Measurements from ENCODE around the gene MS4A4A. TPM values are rescaled to one million over a fixed set of nuclear protein-coding genes. Genes with fewer than 3 reads are reported as not detected.

The MS4A4A gene
- total and polyA plus RNA-seq, 2 of the 4 experiments (the other 2 are of a cell fraction), result not detected

DNA sequence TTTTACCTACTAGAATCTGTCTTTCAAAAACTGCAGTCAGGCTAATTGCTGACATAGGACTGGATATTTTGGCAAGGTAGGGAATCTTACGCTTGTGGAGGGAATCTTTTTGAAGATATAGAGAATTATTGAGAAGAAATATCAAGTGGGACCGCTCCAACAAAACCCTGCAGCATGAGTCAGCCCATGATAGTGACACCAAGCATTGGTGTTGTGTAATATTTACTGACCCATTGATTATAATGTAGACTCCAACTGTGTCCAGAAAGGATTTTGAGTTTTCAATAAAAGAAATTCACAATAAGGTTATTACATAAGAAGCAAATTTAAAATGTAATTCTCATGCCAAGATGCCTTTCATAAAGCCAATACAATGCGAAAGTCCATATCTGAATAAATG is 20.7 kb downstream of the MS4A4A start:
- Histone ChIP-seq H3K4me1 (ENCODE audit: control insufficient read depth, insufficient read depth, low read length) (no peaks in the 10 kb centered on the region), H3K4me3 (ENCODE audit: insufficient read depth, low read depth, low read length) (no peak overlapping the region), H4K91ac (ENCODE audit: insufficient read depth, low read depth, low read length) (no peak overlapping the region), H3K9me1 (ENCODE audit: insufficient read depth, low read length) (no peaks in the 10 kb centered on the region), H3K56ac (ENCODE audit: extremely low read depth, insufficient read depth, low read length) (no peak overlapping the region), H3K36me3 (ENCODE audit: control insufficient read depth, insufficient read depth, low read length) (no peaks in the 10 kb centered on the region), H3K27me3 (ENCODE audit: control insufficient read depth, insufficient read depth, low read length) (no peaks in the 10 kb centered on the region), H3K4ac (ENCODE audit: low read depth, low read length) (no peak overlapping the region), H3K18ac (ENCODE audit: low read depth, low read length) (no peak overlapping the region), H2AK5ac (ENCODE audit: low read depth, low read length) (no peak overlapping the region), H2BK5ac (ENCODE audit: low read depth, low read length, poor library complexity, severe bottlenecking) (no peak overlapping the region), H4K8ac (ENCODE audit: low read depth in 2 of 2, low read length in 2 of 2) (no peak overlapping the region), H3K23ac (ENCODE audit: low read depth, low read length) (no peak overlapping the region), H4K20me1 (ENCODE audit: insufficient read depth, low read length) (no peaks in the 10 kb centered on the region), H3K27ac (ENCODE audit: insufficient read depth, low read length) (no peak overlapping the region), H2AFZ (replicated peaks; ENCODE audit: low read length, poor library complexity) (no peak overlapping the region), H3K14ac (replicated peaks; ENCODE audit: low read depth, low read length) (no peak overlapping the region), H3K9ac (ENCODE audit: low read depth, low read length) (no peak overlapping the region), H2BK20ac (ENCODE audit: low read depth, low read length) (no peak overlapping the region), H2BK120ac (ENCODE audit: low read depth, low read length) (no peak overlapping the region), H3K9me3 (ENCODE audit: control insufficient read depth, insufficient read depth, low read length) (0 out of 2 replicates have a peak, but pooled peaks cover 2% of the 10 kb centered on the region), H3K4me2 (ENCODE audit: low read depth, low read length) (no peak overlapping the region), H4K5ac (ENCODE audit: low read depth, low read length) (no peak overlapping the region), H2AK9ac (replicated peaks; ENCODE audit: low read depth, low read length, poor library complexity) (no peak overlapping the region), H2BK15ac (ENCODE audit: low read depth, low read length) (no peak overlapping the region), H3K79me1 (ENCODE audit: low read depth in 1 of 2, low read length in 2 of 2) (no peaks in the 10 kb centered on the region)
- intact Hi-C loops (cut with micrococcal nuclease), result no loop called here
- ChIA-PET CTCF (no interaction called here), POLR2A (ENCODE audit: unreplicated experiment) (no interaction called here)
- 33% methylated on average over 1 of the region's 3 CpGs; no CpG with 5 or more reads in 1 of the 2 experiments for WGBS, 2 experiments (ENCODE audit: extremely low coverage in 2 of 2, insufficient read length in 1 of 2)
- DNase-seq (no peak), ATAC-seq (ENCODE audit: low read depth) (no peak)
- no peak for TF ChIP-seq CHD1 (IDR thresholded peaks at IDR 0.05; ENCODE audit: low read depth, low read length)
- TF ChIP-seq RCOR1 (IDR thresholded peaks at IDR 0.05; ENCODE audit: insufficient replicate concordance, low read length), result no peak
- TF ChIP-seq BHLHE40 (IDR thresholded peaks at IDR 0.05; ENCODE audit: low read depth, low read length), result no peak
- no peak for TF ChIP-seq MXI1 (IDR thresholded peaks at IDR 0.05; ENCODE audit: borderline replicate concordance, low read depth, low read length)
- TF ChIP-seq, protein P1, sequence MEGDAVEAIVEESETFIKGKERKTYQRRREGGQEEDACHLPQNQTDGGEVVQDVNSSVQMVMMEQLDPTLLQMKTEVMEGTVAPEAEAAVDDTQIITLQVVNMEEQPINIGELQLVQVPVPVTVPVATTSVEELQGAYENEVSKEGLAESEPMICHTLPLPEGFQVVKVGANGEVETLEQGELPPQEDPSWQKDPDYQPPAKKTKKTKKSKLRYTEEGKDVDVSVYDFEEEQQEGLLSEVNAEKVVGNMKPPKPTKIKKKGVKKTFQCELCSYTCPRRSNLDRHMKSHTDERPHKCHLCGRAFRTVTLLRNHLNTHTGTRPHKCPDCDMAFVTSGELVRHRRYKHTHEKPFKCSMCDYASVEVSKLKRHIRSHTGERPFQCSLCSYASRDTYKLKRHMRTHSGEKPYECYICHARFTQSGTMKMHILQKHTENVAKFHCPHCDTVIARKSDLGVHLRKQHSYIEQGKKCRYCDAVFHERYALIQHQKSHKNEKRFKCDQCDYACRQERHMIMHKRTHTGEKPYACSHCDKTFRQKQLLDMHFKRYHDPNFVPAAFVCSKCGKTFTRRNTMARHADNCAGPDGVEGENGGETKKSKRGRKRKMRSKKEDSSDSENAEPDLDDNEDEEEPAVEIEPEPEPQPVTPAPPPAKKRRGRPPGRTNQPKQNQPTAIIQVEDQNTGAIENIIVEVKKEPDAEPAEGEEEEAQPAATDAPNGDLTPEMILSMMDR (conservative IDR thresholded peaks at IDR 0.05; ENCODE audit: low read depth, low read length), result no peak
- TF ChIP-seq SMC3 (IDR thresholded peaks at IDR 0.05; ENCODE audit: low read depth, low read length), result no peak
- TF ChIP-seq, protein P2, sequence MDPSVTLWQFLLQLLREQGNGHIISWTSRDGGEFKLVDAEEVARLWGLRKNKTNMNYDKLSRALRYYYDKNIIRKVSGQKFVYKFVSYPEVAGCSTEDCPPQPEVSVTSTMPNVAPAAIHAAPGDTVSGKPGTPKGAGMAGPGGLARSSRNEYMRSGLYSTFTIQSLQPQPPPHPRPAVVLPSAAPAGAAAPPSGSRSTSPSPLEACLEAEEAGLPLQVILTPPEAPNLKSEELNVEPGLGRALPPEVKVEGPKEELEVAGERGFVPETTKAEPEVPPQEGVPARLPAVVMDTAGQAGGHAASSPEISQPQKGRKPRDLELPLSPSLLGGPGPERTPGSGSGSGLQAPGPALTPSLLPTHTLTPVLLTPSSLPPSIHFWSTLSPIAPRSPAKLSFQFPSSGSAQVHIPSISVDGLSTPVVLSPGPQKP (IDR thresholded peaks at IDR 0.05; ENCODE audit: borderline replicate concordance, low read depth, low read length), result no peak
- TF ChIP-seq CEBPB (IDR thresholded peaks at IDR 0.05; ENCODE audit: low read depth, low read length), result no peak
- TF ChIP-seq MAFK (IDR thresholded peaks at IDR 0.05; ENCODE audit: low read depth, low read length), result no peak
- no peak for TF ChIP-seq RAD21 (IDR thresholded peaks at IDR 0.05; ENCODE audit: low read length)
- TF ChIP-seq POLR2A (IDR thresholded peaks at IDR 0.05; ENCODE audit: low read depth, low read length), result no peak
- TF ChIP-seq MAZ (IDR thresholded peaks at IDR 0.05; ENCODE audit: borderline replicate concordance, low read depth, low read length), result no peak
- TF ChIP-seq, protein P3, sequence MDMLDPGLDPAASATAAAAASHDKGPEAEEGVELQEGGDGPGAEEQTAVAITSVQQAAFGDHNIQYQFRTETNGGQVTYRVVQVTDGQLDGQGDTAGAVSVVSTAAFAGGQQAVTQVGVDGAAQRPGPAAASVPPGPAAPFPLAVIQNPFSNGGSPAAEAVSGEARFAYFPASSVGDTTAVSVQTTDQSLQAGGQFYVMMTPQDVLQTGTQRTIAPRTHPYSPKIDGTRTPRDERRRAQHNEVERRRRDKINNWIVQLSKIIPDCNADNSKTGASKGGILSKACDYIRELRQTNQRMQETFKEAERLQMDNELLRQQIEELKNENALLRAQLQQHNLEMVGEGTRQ (IDR thresholded peaks at IDR 0.05; ENCODE audit: low read depth, low read length), result no peak
- TF ChIP-seq FOS (IDR thresholded peaks at IDR 0.05; ENCODE audit: low read depth, low read length), result no peak
- TF ChIP-seq RFX5 (IDR thresholded peaks at IDR 0.05; ENCODE audit: low read depth, low read length), result no peak
- no peak for TF ChIP-seq NFE2L2 (IDR thresholded peaks at IDR 0.05; ENCODE audit: low read depth, low read length)
- in situ Hi-C loops (cut with MboI; ENCODE audit: low sequenced_read_pairs), result no loop called here
- BruUV-seq (replicated peaks), result no TSS peak
- dilution Hi-C loops (cut with HindIII; ENCODE audit: low sequenced_read_pairs, unreplicated experiment), result no loop called here

All from IMR-90 (cell line).